Stimulated activated CD8-positive, alpha-beta memory T cell treated with anti-CD3 and anti-CD28 coated beads, Interleukin-2, amount 100 ng/mL, for 1 hour (primary cell): ENCODE measurements around the gene CPB2.

Experiments
- DNase-seq, 2 donors: peaks; one replicate each; pipeline ENCODE4 v3.0.0-alpha.2; 2020; ENCODE audit warnings: low read depth in 2 of 2

The CPB2 gene

GRCh38 chr13:46051968-46052318 is 52.9 kb downstream of the CPB2 start:
- DNase-seq, result no peak

- DNase-seq, result no peak
Observed at GRCh38 chr13:46050771-46051170, 54.1 kb downstream of the CPB2 start.

- no peak for DNase-seq
Observed at GRCh38 chr13:46045424-46045823, 59.4 kb downstream of the CPB2 start.

GRCh38 chr13:46043647-46044046 is 61.2 kb downstream of the CPB2 start:
- DNase-seq, result no peak

- DNase-seq, result no peak
Observed at GRCh38 chr13:46041419-46041839, 63.4 kb downstream of the CPB2 start.

GRCh38 chr13:46040763-46041162 is 64.1 kb downstream of the CPB2 start:
- no peak for DNase-seq

- no peak for DNase-seq
Observed at GRCh38 chr13:46039411-46040182, 65.2 kb downstream of the CPB2 start.

- no peak for DNase-seq
Observed at GRCh38 chr13:46038296-46038695, 66.5 kb downstream of the CPB2 start.

GRCh38 chr13:46035066-46035465 is 69.8 kb downstream of the CPB2 start:
- DNase-seq, result no peak

- DNase-seq, result no peak
Observed at GRCh38 chr13:46032341-46032740, 72.5 kb downstream of the CPB2 start.

- no peak for DNase-seq
Observed at GRCh38 chr13:46031581-46032263, 73.1 kb downstream of the CPB2 start.

GRCh38 chr13:46025157-46025556 is 79.7 kb downstream of the CPB2 start:
- DNase-seq, result no peak

- DNase-seq, result no peak
Observed at GRCh38 chr13:46022481-46022880, 82.4 kb downstream of the CPB2 start.

GRCh38 chr13:46016216-46016615 is 88.6 kb downstream of the CPB2 start:
- DNase-seq, result no peak

- no peak for DNase-seq
Observed at GRCh38 chr13:46015366-46015765, 89.5 kb downstream of the CPB2 start.

GRCh38 chr13:46012404-46012803 is 92.4 kb downstream of the CPB2 start:
- DNase-seq, result no peak

GRCh38 chr13:46010148-46010547 is 94.7 kb downstream of the CPB2 start:
- no peak for DNase-seq

- DNase-seq, result no peak
Observed at GRCh38 chr13:46008631-46009030, 96.2 kb downstream of the CPB2 start.

GRCh38 chr13:46006688-46007452 is 98.0 kb downstream of the CPB2 start:
- no peak for DNase-seq

- no peak for DNase-seq
Observed at GRCh38 chr13:46004491-46004890, 100.3 kb downstream of the CPB2 start.
